Naive thymus-derived CD8-positive, alpha-beta T cell (primary cell): ENCODE measurements around the gene NEU1. TPM values are rescaled to one million over a fixed set of nuclear protein-coding genes. Genes with fewer than 3 reads are reported as not detected.
A peak's percentile ranks its signal among the peaks of the same experiment; 100 is the strongest.

Experiments used
- ATAC-seq, 2 donors: fragments of 150-1000 bp; cut with Tn5 transposase in 1 of 2; sonication (Bioruptor Pico), chemical (Tn5 transposase) in 1 of 2; 1 replicate in 1 of 2; 2 replicates in 1 of 2; pipeline ENCODE4 v1.10.0; 2021; ENCODE audit warnings: mild to moderate bottlenecking in 2 of 2, moderate library complexity in 2 of 2
- POLR2A ChIA-PET: fragments of 350-600 bp; sonication (Branson Sonifier 250); formaldehyde crosslinking; loops from one replicate; lab custom pipeline; 2021; ENCODE audit warnings: antibody characterized with exemption; lab: Charles Lee
- DNase-seq, 10 donors: peaks; one replicate each; pipeline versions ENCODE4 v3.0.0 to v3.0.0-alpha.2; 2020 to 2022
- H3K27ac Mint-ChIP-seq, 10 donors: one replicate each; pipeline ENCODE4 v1.8.0; 2020 to 2022; ENCODE audit warnings: mild to moderate bottlenecking in 10 of 10, mixed read lengths in 10 of 10, moderate library complexity in 4 of 10, inconsistent platforms in 1 of 10
- H3K27me3 Mint-ChIP-seq, 5 donors: one replicate each; pipeline ENCODE4 v1.8.0; 2021 to 2022; ENCODE audit warnings: mixed read lengths in 5 of 5
- H3K36me3 Mint-ChIP-seq, 3 donors: one replicate each; pipeline ENCODE4 v1.8.0; 2020 to 2022; ENCODE audit warnings: mixed read lengths in 3 of 3, mild to moderate bottlenecking in 2 of 3, inconsistent platforms in 1 of 3
- H3K4me1 Mint-ChIP-seq, 4 donors: one replicate each; pipeline ENCODE4 v1.8.0; 2021 to 2022; ENCODE audit warnings: mixed read lengths in 4 of 4
- H3K4me3 Mint-ChIP-seq, 10 donors: one replicate each; pipeline ENCODE4 v1.8.0; 2020 to 2022; ENCODE audit warnings: mild to moderate bottlenecking in 10 of 10, mixed read lengths in 10 of 10, moderate library complexity in 6 of 10, inconsistent platforms in 1 of 10
- H3K9me3 Mint-ChIP-seq, 9 donors: one replicate each; pipeline ENCODE4 v1.8.0; 2020 to 2022; ENCODE audit warnings: mixed read lengths in 9 of 9, mild to moderate bottlenecking in 3 of 9, inconsistent platforms in 1 of 9, moderate library complexity in 1 of 9
- polyA plus RNA-seq, 3 donors: library from polyadenylated mRNA; unstranded; fragments of 300-500 nt; fragmentation: Illumina TruSeq; gene quantifications; one replicate each; pipeline ENCODE4 v1.2.3, GENCODE V29; 2021
- total RNA-seq, 8 experiments: library from RNA in 2 of 8; stranded (reverse) in 2 of 8; gene quantifications; one replicate each; pipeline ENCODE4 v1.2.3 and lab custom pipeline; 2021 to 2026

The NEU1 gene
- total and polyA plus RNA-seq, 5 experiments from 2014 or later, result 10.9 to 17.9 (median 15.8) TPM

GRCh38 chr6:31901415-31901952 is 38.9 kb upstream of the NEU1 start:
- Mint-ChIP-seq H3K36me3 (peaks cover 0 to 4% (median 0%) of the 10 kb centered on the region in 3 donors), H3K27me3 (no peaks in the 10 kb centered on the region), H3K4me1 (peaks cover 24 to 40% (median 34%) of the 10 kb centered on the region in 4 donors), H3K27ac (peak overlapping the region in 7 of 10 donors; percentile 63 to 91 (median 79)), H3K4me3 (peak overlapping the region; percentile 44 to 86 (median 72)), H3K9me3 (no peaks in the 10 kb centered on the region)
- ATAC-seq, result peak; percentile 21 to 36
- POLR2A ChIA-PET, result interaction anchor here (0.5 to 2.3 kb wide), 15 partner anchors 11 to 1388 kb away, joined by 3 to 13 read pairs (median 4); partner anchors contain the start of genes ATP6V1G2, DXO, GPANK1 and HSD17B8
- DNase-seq, result peak; percentile 58 to 89 (median 67)

DNA sequence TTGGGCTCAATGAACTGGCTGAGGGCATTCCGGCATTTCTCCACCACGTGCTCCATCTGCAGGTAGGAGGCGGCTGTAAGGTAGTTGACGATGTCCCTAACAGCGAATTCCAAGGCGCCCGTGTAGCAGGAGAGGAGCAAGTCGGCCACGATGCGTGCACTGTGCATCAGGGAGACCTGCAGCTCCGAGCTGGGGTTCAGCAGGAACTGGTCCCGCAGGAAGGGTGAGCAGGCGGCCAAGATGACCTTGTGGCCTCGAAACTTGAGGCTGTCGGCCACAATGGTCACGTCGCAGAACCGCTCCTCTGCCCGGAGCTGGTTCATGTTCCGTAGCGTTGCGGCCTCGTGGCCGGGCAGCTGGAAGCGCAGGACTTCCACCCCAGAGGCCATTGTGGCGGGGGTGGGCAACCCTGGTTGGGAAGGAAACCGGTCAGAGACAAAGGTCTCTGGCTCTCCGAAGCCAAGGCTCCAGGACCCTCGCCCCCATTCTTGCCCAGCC is 38.3 kb upstream of the NEU1 start:
- POLR2A ChIA-PET, result interaction anchor here (0.5 to 2.3 kb wide), 9 partner anchors 11 to 1388 kb away, joined by 3 to 13 read pairs (median 4); partner anchors contain the start of genes DXO, GPANK1, NELFE and NEU1
- DNase-seq (peak in 1 of 10 donors; percentile 6), ATAC-seq (no peak)
- Mint-ChIP-seq H3K36me3 (peaks cover 0 to 4% (median 0%) of the 10 kb centered on the region in 3 donors), H3K4me3 (peak overlapping the region; percentile 44 to 86 (median 63)), H3K27ac (peak overlapping the region in 6 of 10 donors; percentile 28 to 85 (median 78)), H3K27me3 (no peaks in the 10 kb centered on the region), H3K4me1 (peaks cover 25 to 45% (median 38%) of the 10 kb centered on the region in 4 donors), H3K9me3 (no peaks in the 10 kb centered on the region)

DNA sequence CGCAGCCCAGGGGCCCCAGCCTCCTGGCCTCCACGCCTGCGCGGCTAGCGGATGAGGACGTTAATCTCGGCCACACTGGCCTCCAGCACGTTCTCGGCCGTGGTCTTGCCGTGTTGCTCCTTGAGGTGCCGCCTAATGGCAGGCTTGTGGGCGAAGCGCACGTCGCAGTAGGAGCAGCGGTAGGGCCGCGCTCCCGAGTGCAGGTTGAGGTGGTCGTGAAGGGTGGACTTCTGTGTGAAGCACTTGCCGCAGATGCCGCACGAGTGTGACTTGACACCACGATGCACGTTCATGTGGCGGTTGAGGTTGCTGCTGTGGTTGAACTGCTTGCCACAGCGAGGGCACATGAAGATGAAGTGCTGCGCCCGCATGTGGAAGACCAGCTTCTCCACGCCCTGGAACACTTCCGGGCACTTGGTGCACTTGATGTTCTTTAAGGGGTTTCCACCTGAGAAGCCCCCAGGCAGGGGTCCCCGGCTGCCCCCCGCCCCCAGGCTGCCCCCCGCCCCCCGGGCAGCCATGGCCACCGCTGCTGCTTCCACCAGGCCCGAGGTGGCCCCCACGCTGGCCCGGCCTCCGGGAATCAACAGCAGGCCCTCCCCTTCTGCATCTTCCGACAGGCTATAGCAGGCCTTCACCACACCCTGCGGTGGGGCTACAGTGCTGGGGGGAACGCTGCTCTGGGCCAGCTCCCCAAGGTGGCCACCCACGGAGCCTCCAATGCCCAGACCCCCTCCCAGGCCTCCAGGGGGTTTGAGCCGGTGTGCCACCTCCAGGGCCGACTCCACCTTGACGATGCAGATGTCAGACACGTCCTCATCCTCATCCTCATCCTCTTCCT is 37.5 kb upstream of the NEU1 start:
- ATAC-seq, result no peak
- Mint-ChIP-seq H3K36me3 (peaks cover 0 to 6% (median 4%) of the 10 kb centered on the region in 3 donors), H3K27me3 (no peaks in the 10 kb centered on the region), H3K27ac (peak overlapping the region in 6 of 10 donors; percentile 37 to 83 (median 69)), H3K9me3 (no peaks in the 10 kb centered on the region), H3K4me3 (peak overlapping the region; percentile 47 to 97 (median 68)), H3K4me1 (peaks cover 26 to 51% (median 38%) of the 10 kb centered on the region in 4 donors)
- peak in 2 of 10 donors; percentile 24 to 30 for DNase-seq
- POLR2A ChIA-PET, result interaction anchor here (2.3 kb wide), 1 partner anchor 72 kb away, joined by 17 read pairs; the partner anchor contains the start of gene DXO

DNA sequence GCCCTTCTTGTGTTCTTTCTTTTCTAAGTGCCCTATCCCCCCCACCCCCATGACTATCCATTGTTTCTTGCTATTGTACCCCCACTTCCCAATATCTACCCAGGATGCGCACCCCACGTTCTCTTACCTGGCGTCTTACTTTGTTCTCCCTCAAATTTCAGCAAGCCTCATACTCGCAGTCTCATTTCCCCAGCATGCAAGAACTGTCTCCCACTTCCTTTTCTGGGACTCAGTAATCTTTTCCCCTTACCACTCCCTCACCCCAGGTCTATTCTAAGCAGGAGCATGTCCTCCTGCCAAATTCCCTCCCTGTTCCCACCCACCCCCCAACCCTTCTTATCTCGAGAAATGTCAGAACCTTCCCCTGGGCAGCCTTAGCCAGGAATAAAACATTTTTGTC is 36.6 kb upstream of the NEU1 start:
- peaks cover 26 to 51% (median 38%) of the 10 kb centered on the region in 4 donors for H3K4me1 Mint-ChIP-seq
- POLR2A ChIA-PET, result interaction anchor here (2.3 to 2.8 kb wide), 3 partner anchors 36 to 73 kb away, joined by 14 to 30 read pairs (median 17); partner anchors contain the start of genes DXO and NEU1

DNA sequence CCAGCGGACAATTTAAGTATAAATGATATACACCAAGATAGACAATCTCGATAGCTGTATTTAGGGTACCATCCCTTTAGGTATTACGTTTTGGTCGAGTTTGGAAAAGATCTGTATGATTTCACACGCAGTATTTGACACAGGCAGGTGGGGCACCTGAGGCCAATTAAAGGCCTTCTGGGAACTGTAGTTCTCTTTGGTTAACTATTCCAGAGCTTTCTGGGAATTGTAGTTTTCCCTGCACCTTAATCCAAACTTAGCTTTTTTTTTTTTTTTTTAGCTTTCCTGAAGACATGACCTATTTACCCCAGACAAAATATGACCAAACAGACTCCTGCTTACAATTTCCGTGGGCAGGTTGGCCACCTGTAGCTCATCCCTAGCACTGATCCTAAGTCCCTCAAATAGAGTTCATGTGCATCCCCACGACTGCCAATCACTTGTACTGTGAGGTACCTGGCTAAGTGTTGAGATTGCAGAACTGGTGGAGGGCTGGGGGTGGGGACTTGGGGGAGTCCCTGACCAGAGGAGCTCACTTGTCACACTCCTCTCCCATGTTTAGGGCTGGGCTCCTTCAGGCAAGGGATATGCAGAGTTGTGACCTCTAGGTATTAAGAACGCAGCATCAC is 35.9 kb upstream of the NEU1 start:
- POLR2A ChIA-PET, result interaction anchor here (0.6 to 2.8 kb wide), 16 partner anchors 10 to 1890 kb away, joined by 3 to 30 read pairs (median 6); partner anchors contain the start of genes ABHD16A, BAG6, DXO and LEMD2
- DNase-seq (peak in 6 of 10 donors; percentile 21 to 67 (median 37)), ATAC-seq (peak; percentile 37 to 45)
- no peaks in the 10 kb centered on the region for H3K27me3 Mint-ChIP-seq
- peak overlapping the region; percentile 85 to 98 (median 96) for H3K27ac Mint-ChIP-seq
- peaks cover 26 to 51% (median 38%) of the 10 kb centered on the region in 4 donors for H3K4me1 Mint-ChIP-seq
- peak overlapping the region; percentile 91 to 99 (median 97) for H3K4me3 Mint-ChIP-seq
- no peaks in the 10 kb centered on the region for H3K9me3 Mint-ChIP-seq
- peaks cover 0 to 21% (median 4%) of the 10 kb centered on the region in 3 donors for H3K36me3 Mint-ChIP-seq

More for the DNA sequence above, 36.6 kb upstream of the NEU1 start:
- DNase-seq, result no peak
- ATAC-seq, result no peak
- H3K9me3 Mint-ChIP-seq, result no peaks in the 10 kb centered on the region
- peak overlapping the region in 8 of 10 donors; percentile 37 to 90 (median 78) for H3K27ac Mint-ChIP-seq
- H3K36me3 Mint-ChIP-seq, result peaks cover 0 to 13% (median 4%) of the 10 kb centered on the region in 3 donors
- peak overlapping the region; percentile 52 to 97 (median 73) for H3K4me3 Mint-ChIP-seq
- H3K27me3 Mint-ChIP-seq, result no peaks in the 10 kb centered on the region

GRCh38 chr6:31897612-31898382 is 35.2 kb upstream of the NEU1 start, which contains the start of gene EHMT2:
EHMT2 (minus strand) TSS chr6:31897698; CDS start chr6:31897677, 21 bp downstream.
- no peaks in the 10 kb centered on the region for H3K9me3 Mint-ChIP-seq
- H3K27me3 Mint-ChIP-seq, result no peaks in the 10 kb centered on the region
- peaks cover 0 to 28% (median 4%) of the 10 kb centered on the region in 3 donors for H3K36me3 Mint-ChIP-seq
- H3K27ac Mint-ChIP-seq, result peak within 1 kb of the TSS; percentile 85 to 98 (median 96)
- POLR2A ChIA-PET, result interaction anchor here (0.5 to 2.8 kb wide), 23 partner anchors 10 to 1891 kb away, joined by 3 to 30 read pairs (median 5); partner anchors contain the start of genes ABHD16A, BAG6, DXO and LEMD2
- peaks cover 23 to 46% (median 35%) of the 10 kb centered on the region in 4 donors for H3K4me1 Mint-ChIP-seq
- ATAC-seq, result peak; percentile 55 to 59
- peak within 1 kb of the TSS; percentile 91 to 99 (median 97) for H3K4me3 Mint-ChIP-seq
- DNase-seq, result peak; percentile 74 to 89 (median 82)

GRCh38 chr6:31896856-31897611 is 34.4 kb upstream of the NEU1 start:
- no peaks in the 10 kb centered on the region for H3K9me3 Mint-ChIP-seq
- peak in 1 of 2 donors; percentile 9 for ATAC-seq
- DNase-seq, result peak in 2 of 10 donors; percentile 14 to 15
- no peaks in the 10 kb centered on the region for H3K27me3 Mint-ChIP-seq
- peaks cover 20 to 38% (median 30%) of the 10 kb centered on the region in 4 donors for H3K4me1 Mint-ChIP-seq
- peaks cover 2 to 35% (median 4%) of the 10 kb centered on the region in 3 donors for H3K36me3 Mint-ChIP-seq
- POLR2A ChIA-PET, result interaction anchor here (0.5 to 2.8 kb wide), 16 partner anchors 9 to 1891 kb away, joined by 3 to 30 read pairs (median 6); partner anchors contain the start of genes BAG6, LEMD2, NELFE and NEU1
- peak overlapping the region; percentile 82 to 97 (median 88) for H3K4me3 Mint-ChIP-seq
- H3K27ac Mint-ChIP-seq, result peak overlapping the region in 9 of 10 donors; percentile 50 to 92 (median 88)

DNA sequence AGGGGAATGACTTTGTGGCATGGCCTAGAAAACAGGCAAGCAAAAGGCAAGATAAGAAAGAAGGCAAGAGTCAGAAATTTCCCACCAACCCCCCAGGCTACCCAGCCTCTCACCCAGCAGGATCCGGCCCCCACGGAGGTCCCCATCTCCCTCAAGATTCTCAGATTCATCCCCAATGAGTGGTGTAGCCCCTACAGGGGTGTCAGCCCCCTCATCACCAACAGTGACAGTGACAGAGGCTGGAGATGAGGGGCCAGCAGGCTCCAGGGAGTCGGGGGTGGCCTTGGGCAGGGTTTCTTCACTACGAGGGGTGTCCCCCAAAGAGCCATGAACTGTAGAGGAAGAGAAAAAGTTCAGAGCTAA is 33.9 kb upstream of the NEU1 start:
- DNase-seq (no peak), ATAC-seq (no peak)
- POLR2A ChIA-PET, result interaction anchor here (1.0 to 2.8 kb wide), 5 partner anchors 9 to 1892 kb away, joined by 3 to 14 read pairs (median 4); partner anchors contain the start of gene LEMD2
- Mint-ChIP-seq H3K27ac (peak overlapping the region; percentile 50 to 92 (median 88)), H3K9me3 (no peaks in the 10 kb centered on the region), H3K4me1 (peaks cover 19 to 36% (median 30%) of the 10 kb centered on the region in 4 donors), H3K27me3 (no peaks in the 10 kb centered on the region), H3K36me3 (peaks cover 2 to 41% (median 4%) of the 10 kb centered on the region in 3 donors), H3K4me3 (peak overlapping the region; percentile 75 to 92 (median 86))

- peaks cover 0 to 64% (median 9%) of the 10 kb centered on the region in 3 donors for H3K36me3 Mint-ChIP-seq
- no peak for ATAC-seq
- H3K4me3 Mint-ChIP-seq, result no peak overlapping the region
- no peaks in the 10 kb centered on the region for H3K9me3 Mint-ChIP-seq
- H3K4me1 Mint-ChIP-seq, result peaks cover 5 to 19% (median 10%) of the 10 kb centered on the region in 4 donors
- DNase-seq, result no peak
- no peaks in the 10 kb centered on the region for H3K27me3 Mint-ChIP-seq
- POLR2A ChIA-PET, result no interaction called here
- no peak overlapping the region for H3K27ac Mint-ChIP-seq
Measured at GRCh38 chr6:31892821-31893220, 30.2 kb upstream of the NEU1 start.

DNA sequence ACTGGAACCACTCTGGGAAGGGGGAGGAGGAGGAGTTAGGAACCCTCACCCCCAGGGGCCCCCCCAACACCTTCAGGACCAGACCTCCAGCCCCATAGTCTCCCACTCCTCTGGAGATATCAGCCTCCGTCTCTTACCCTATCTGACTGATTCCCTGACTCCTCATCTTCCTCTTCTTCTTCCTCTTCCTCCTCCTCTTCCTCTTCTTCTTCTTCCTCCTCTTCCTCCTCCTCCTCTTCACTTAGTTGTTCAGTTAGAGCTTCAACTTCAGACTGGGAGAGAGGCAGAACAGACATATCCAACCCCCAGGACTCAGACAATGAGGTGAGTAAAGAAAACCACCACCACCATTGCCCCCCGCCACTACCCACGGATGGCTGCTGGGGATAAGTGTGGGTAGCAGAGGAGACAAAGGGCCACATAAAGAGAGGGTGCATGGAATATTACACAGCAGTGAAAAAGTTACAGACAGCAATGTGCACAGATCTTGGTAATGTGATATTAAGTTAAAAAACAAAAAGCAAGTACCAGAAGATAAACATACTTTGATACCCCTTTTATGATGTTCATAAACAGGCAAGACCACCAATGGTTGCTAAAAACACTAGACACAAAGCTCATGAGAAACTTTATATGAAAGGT is 26.8 kb upstream of the NEU1 start:
- Mint-ChIP-seq H3K36me3 (peaks cover 5 to 82% (median 17%) of the 10 kb centered on the region in 3 donors), H3K27me3 (no peaks in the 10 kb centered on the region), H3K9me3 (no peaks in the 10 kb centered on the region), H3K4me1 (peaks cover 0 to 4% (median 3%) of the 10 kb centered on the region in 4 donors), H3K27ac (peak overlapping the region in 2 of 10 donors; percentile 43 to 85), H3K4me3 (no peak overlapping the region)
- DNase-seq, result no peak
- POLR2A ChIA-PET, result interaction anchor here (0.6 to 1.6 kb wide), 4 partner anchors 23 to 190 kb away, joined by 3 to 5 read pairs (median 4); partner anchors contain the start of genes NELFE and SKIC2
- no peak for ATAC-seq
